Peyer's patch (tissue), 4 donors: ENCODE data around the gene DDC.

Experiments used
- POLR2A ChIP-seq, 2 donors: fragments of 450-650 bp; IDR thresholded peaks; one replicate each; pipeline ENCODE4 v1.5.1; 2017; ENCODE audit warnings: antibody characterized with exemption in 2 of 2, mild to moderate bottlenecking in 2 of 2, moderate library complexity in 2 of 2
- TF ChIP-seq, protein P1 (sequence below), 6 experiments: fragments of 450-650 bp in 4 of 6; fragments of 200-600 bp in 2 of 6; sonication (generic) in 1 of 6; IDR thresholded peaks; one replicate each; pipeline ENCODE4 v1.5.1; 2017 to 2019; ENCODE audit warnings: antibody characterized with exemption in 6 of 6, mild to moderate bottlenecking in 3 of 6, moderate library complexity in 1 of 6

DNA sequence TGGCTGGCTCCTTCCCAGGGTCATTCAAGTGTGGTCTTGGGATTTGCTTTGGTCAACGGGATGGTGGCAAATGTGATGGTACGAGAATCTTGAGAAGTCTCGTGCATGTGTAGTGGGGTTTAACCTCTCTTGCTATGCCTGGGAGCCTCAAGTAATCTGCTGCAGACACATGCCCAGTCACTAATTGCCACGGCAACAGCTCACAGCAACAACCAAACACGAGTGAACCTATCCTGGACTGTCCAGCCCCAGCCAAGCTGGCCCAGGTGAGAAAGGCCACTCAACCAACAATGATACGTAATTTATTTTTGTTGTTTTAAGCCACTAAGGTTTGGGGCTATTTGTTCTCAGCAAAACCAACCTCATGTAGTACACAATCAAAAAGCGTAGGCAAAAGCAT lies 38.1 kb upstream of the DDC start:
- TF ChIP-seq POLR2A (IDR thresholded peaks at IDR 0.05): no peak
- TF ChIP-seq, protein P1, sequence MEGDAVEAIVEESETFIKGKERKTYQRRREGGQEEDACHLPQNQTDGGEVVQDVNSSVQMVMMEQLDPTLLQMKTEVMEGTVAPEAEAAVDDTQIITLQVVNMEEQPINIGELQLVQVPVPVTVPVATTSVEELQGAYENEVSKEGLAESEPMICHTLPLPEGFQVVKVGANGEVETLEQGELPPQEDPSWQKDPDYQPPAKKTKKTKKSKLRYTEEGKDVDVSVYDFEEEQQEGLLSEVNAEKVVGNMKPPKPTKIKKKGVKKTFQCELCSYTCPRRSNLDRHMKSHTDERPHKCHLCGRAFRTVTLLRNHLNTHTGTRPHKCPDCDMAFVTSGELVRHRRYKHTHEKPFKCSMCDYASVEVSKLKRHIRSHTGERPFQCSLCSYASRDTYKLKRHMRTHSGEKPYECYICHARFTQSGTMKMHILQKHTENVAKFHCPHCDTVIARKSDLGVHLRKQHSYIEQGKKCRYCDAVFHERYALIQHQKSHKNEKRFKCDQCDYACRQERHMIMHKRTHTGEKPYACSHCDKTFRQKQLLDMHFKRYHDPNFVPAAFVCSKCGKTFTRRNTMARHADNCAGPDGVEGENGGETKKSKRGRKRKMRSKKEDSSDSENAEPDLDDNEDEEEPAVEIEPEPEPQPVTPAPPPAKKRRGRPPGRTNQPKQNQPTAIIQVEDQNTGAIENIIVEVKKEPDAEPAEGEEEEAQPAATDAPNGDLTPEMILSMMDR (IDR thresholded peaks at IDR 0.05): no peak
